B cell (primary cell): ENCODE data around the gene TCF21. TPM values are rescaled to one million over a fixed set of nuclear protein-coding genes. Genes with fewer than 3 reads are reported as not detected.

ENCODE experiments used
- ATAC-seq: fragments of 200-7000 bp; cut with Tn5 transposase; one replicate; pipeline ENCODE4 v1.10.0; 2021; ENCODE audit warnings: low read depth, mild to moderate bottlenecking, moderate number of reproducible peaks, moderate library complexity
- CTCF ChIA-PET: fragments of 350-600 bp; sonication (Branson Sonifier 250); formaldehyde crosslinking; loops from one replicate; lab custom pipeline; 2021; ENCODE audit warnings: antibody characterized with exemption, inconsistent platforms; lab: Charles Lee
- POLR2A ChIA-PET: fragments of 350-600 bp; sonication (Branson Sonifier 250); formaldehyde crosslinking; loops from one replicate; lab custom pipeline; 2021; ENCODE audit warnings: antibody characterized with exemption; lab: Charles Lee
- DNase-seq: peaks from one replicate; pipeline ENCODE4 v3.0.0; 2013
- H2AFZ ChIP-seq: 2 replicates; pipeline ENCODE4 v1.6.1; 2012; ENCODE audit warnings: mild to moderate bottlenecking, low read depth, low read length; ENCODE audit not compliant: insufficient read depth, poor library complexity, severe bottlenecking
- H3K27ac ChIP-seq, 2 donors: 1 replicate in 1 of 2; 2 replicates in 1 of 2; pipeline ENCODE4 v1.5.1; 2012 to 2013; ENCODE audit warnings: low read length in 2 of 2, mild to moderate bottlenecking in 2 of 2, moderate library complexity in 1 of 2
- H3K27me3 ChIP-seq, 4 experiments: fragments of 200-600 bp in 1 of 4; sonication (generic) in 1 of 4; replicated peaks in 1 of 4; 1 replicate in 2 of 4; 2 replicates in 2 of 4; pipeline versions ENCODE4 v1.6.1 to v1.7.0; 2013 to 2016; ENCODE audit warnings: low read length in 3 of 4, mild to moderate bottlenecking in 2 of 4, mixed read lengths in 1 of 4, moderate library complexity in 1 of 4; ENCODE audit not compliant: insufficient read depth in 4 of 4, control insufficient read depth in 3 of 4; ENCODE audit errors: control extremely low read depth in 1 of 4
- H3K36me3 ChIP-seq, 2 experiments: replicated peaks in 1 of 2; 1 replicate in 1 of 2; 2 replicates in 1 of 2; pipeline versions ENCODE4 v1.6.1 to v1.7.1; 2013; ENCODE audit warnings: low read length in 1 of 2; ENCODE audit not compliant: insufficient read depth in 2 of 2, control insufficient read depth in 1 of 2; ENCODE audit errors: control extremely low read depth in 1 of 2, extremely low read depth in 1 of 2
- H3K4me1 ChIP-seq, 2 donors: fragments of 200-600 bp in 1 of 2; sonication (generic) in 1 of 2; 1 replicate in 1 of 2; 2 replicates in 1 of 2; pipeline versions ENCODE4 v1.5.1 to v1.6.1; 2013 to 2017; ENCODE audit warnings: low read length in 2 of 2; ENCODE audit not compliant: control insufficient read depth in 2 of 2, insufficient read depth in 2 of 2
- H3K4me2 ChIP-seq: replicated peaks from 2 replicates; pipeline ENCODE3; 2012; ENCODE audit warnings: mild to moderate bottlenecking, low read depth, low read length; ENCODE audit not compliant: poor library complexity, severe bottlenecking
- H3K4me3 ChIP-seq, 5 experiments: fragments of 200-600 bp in 1 of 5; sonication (generic) in 1 of 5; 1 replicate in 3 of 5; 2 replicates in 2 of 5; pipeline versions ENCODE4 v1.5.1 to v1.7.0; 2011 to 2016; ENCODE audit warnings: low read length in 4 of 5, mild to moderate bottlenecking in 4 of 5, low read depth in 2 of 5, control low read depth in 1 of 5, moderate library complexity in 1 of 5; ENCODE audit not compliant: insufficient read depth in 1 of 5; ENCODE audit errors: control extremely low read depth in 1 of 5, extremely low read depth in 1 of 5
- H3K79me2 ChIP-seq: fragments of 200-600 bp; sonication (generic); one replicate; pipeline ENCODE4 v1.6.0; 2016; ENCODE audit warnings: low read length; ENCODE audit not compliant: control insufficient read depth, insufficient read depth
- H3K9ac ChIP-seq: fragments of 200-600 bp; sonication (generic); 2 replicates; pipeline ENCODE4 v1.6.1; 2017; ENCODE audit warnings: mild to moderate bottlenecking, low read length, moderate library complexity
- H3K9me3 ChIP-seq, 3 donors: one replicate each; pipeline versions ENCODE4 v1.6.1 to v1.7.1; 2013; ENCODE audit warnings: low read length in 2 of 3; ENCODE audit not compliant: control insufficient read depth in 2 of 3, insufficient read depth in 1 of 3; ENCODE audit errors: control extremely low read depth in 1 of 3
- H4K20me1 ChIP-seq: 2 replicates; pipeline ENCODE4 v1.6.0; 2012; ENCODE audit warnings: mild to moderate bottlenecking, low read length; ENCODE audit not compliant: insufficient read depth, control insufficient read depth, poor library complexity, severe bottlenecking
- H3K27ac Mint-ChIP-seq: one replicate; pipeline ENCODE4 v1.8.0; 2021; ENCODE audit warnings: mixed read lengths
- H3K27me3 Mint-ChIP-seq: one replicate; pipeline ENCODE4 v1.8.0; 2021; ENCODE audit warnings: mixed read lengths
- H3K4me1 Mint-ChIP-seq: one replicate; pipeline ENCODE4 v1.8.0; 2021; ENCODE audit warnings: mixed read lengths
- H3K4me3 Mint-ChIP-seq: one replicate; pipeline ENCODE4 v1.8.0; 2021; ENCODE audit warnings: mixed read lengths
- H3K9me3 Mint-ChIP-seq: one replicate; pipeline ENCODE4 v1.8.0; 2022; ENCODE audit warnings: mixed read lengths; ENCODE audit not compliant: insufficient read depth
- EZH2 ChIP-seq: IDR thresholded peaks from 2 replicates; pipeline ENCODE4 v1.6.1; 2012; ENCODE audit warnings: borderline replicate concordance, low read depth, mild to moderate bottlenecking, moderate library complexity, low read length; ENCODE audit not compliant: insufficient read depth, poor library complexity, severe bottlenecking
- WGBS: methylation state at CpG from one replicate; pipeline ENCODE4 v1.1.5; 2013; ENCODE audit warnings: missing lambda C conversion rate; ENCODE audit not compliant: insufficient coverage; 5-methylcytosine and 5-hydroxymethylcytosine counted together
- intact Hi-C: fragments of 100-400 bp; cut with micrococcal nuclease; formaldehyde crosslinking; loops from one replicate; pipeline ENCODE4 v1.10.0; 2022
- polyA plus RNA-seq: library from polyadenylated mRNA; depleted of rRNA; stranded (reverse); fragments of >200 nt; gene quantifications from 2 replicates; pipeline ENCODE4 v1.2.3, GENCODE V29; 2012
- total RNA-seq, 2 donors: library from RNA; stranded (reverse); fragments of 120-200 nt in 1 of 2; gene quantifications; 1 replicate in 1 of 2; 2 replicates in 1 of 2; pipeline versions ENCODE4 v1.2.3 to v1.2.4, GENCODE V29; 2013 to 2022
- TF ChIP-seq, protein P1 (sequence below): fragments of 200-600 bp; IDR thresholded peaks from one replicate; pipeline ENCODE4 v1.8.0; 2022; ENCODE audit warnings: antibody characterized with exemption, mild to moderate bottlenecking

The TCF21 gene
- total and polyA plus RNA-seq, 2 donors (not counting 1 experiment from before 2014, with no cell fraction given), result not detected

DNA sequence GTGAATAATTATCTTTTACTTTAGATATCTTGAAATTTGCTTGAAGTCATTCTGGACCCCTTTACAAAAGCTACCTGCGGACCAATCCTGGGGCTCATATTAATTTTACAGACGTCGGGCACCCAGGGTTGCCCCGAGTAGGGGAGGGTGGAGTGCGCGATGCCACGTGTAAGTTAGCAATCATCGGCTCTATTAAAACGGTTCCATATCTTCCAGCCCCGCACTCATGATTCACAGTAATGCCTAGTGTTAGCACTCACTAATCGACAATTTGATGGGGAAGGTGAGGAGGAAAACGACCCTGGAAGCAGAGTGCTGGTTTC is 34.9 kb upstream of the TCF21 start:
- Histone ChIP-seq H3K27ac (no peak overlapping the region), H3K79me2 (no peaks in the 10 kb centered on the region), H3K4me2 (no peak overlapping the region), H3K9me3 (peaks cover 0 to 7% (median 3%) of the 10 kb centered on the region in 3 donors), H3K9ac (no peak overlapping the region), H3K4me3 (no peak overlapping the region), H3K27me3 (peaks cover 0 to 26% (median 9%) of the 10 kb centered on the region in 4 experiments), H4K20me1 (no peaks in the 10 kb centered on the region), H3K36me3 (no peaks in the 10 kb centered on the region), H3K4me1 (peaks cover 0 to 4% of the 10 kb centered on the region in 2 donors), H2AFZ (no peak overlapping the region)
- Mint-ChIP-seq H3K27me3 (peaks cover 58% of the 10 kb centered on the region), H3K4me3 (no peak overlapping the region), H3K4me1 (peaks cover 6% of the 10 kb centered on the region), H3K9me3 (peaks cover 7% of the 10 kb centered on the region), H3K27ac (no peak overlapping the region)
- ChIA-PET POLR2A (no interaction called here), CTCF (no interaction called here)
- no peak for DNase-seq
- ATAC-seq, result no peak
- intact Hi-C loops, result no loop called here
- TF ChIP-seq, protein P1, sequence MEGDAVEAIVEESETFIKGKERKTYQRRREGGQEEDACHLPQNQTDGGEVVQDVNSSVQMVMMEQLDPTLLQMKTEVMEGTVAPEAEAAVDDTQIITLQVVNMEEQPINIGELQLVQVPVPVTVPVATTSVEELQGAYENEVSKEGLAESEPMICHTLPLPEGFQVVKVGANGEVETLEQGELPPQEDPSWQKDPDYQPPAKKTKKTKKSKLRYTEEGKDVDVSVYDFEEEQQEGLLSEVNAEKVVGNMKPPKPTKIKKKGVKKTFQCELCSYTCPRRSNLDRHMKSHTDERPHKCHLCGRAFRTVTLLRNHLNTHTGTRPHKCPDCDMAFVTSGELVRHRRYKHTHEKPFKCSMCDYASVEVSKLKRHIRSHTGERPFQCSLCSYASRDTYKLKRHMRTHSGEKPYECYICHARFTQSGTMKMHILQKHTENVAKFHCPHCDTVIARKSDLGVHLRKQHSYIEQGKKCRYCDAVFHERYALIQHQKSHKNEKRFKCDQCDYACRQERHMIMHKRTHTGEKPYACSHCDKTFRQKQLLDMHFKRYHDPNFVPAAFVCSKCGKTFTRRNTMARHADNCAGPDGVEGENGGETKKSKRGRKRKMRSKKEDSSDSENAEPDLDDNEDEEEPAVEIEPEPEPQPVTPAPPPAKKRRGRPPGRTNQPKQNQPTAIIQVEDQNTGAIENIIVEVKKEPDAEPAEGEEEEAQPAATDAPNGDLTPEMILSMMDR, result no peak
- no peak for TF ChIP-seq EZH2
- WGBS, result 0% methylated on average over 2 of the region's 12 CpGs

DNA sequence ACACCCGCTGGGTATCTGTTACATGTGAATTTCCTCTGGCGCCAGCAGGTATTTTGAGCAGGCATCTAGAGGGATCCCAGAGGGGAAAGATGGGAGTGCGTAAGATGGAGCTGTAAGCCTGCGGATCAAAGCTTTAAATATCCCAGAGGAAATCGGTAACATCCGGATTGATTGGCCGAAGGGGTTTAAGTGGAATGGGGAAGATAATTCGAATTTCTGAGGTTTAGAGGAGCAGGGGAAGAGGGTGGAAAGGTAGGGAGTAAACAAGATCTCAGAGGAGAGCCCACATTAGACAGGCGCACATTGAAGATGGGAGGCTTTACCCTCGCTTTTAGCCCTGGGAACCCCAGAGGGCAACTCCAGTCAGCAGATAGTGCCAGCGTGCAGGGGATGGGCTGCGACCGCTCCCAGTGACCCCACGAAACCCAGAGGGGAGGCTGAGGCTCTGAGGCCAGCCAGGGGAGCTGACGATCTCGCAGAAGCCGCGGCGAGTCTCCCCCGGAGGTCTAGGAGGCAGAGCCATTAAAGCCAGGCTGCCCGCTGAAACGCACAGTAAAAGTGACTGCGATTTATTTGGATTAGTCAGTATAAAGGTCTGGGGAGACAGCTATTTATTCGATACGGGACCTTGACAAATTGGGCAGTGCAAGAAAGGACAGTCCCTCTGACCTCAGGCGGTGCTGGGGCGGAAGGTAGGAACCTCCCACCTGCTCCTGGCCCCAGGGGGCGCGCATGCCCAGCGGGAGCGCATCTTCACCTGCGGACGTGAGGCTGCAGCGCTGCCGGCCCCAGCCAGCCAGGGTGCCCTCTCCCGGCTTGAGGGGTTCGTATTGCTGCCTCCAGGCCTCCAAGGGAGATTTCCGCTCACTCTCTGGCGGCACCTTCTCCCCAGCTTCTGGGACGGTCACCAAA is 34.3 kb upstream of the TCF21 start:
- H3K36me3 ChIP-seq, result no peaks in the 10 kb centered on the region
- peaks cover 7% of the 10 kb centered on the region for H3K9me3 Mint-ChIP-seq

More for the DNA sequence above, 34.3 kb upstream of the TCF21 start:
- POLR2A ChIA-PET, result no interaction called here
- Histone ChIP-seq H3K4me1 (peaks cover 0 to 4% of the 10 kb centered on the region in 2 donors), H3K27me3 (peaks cover 0 to 26% (median 9%) of the 10 kb centered on the region in 4 experiments), H4K20me1 (no peaks in the 10 kb centered on the region), H3K4me3 (no peak overlapping the region), H3K4me2 (peak overlapping the region; percentile 22), H3K9ac (no peak overlapping the region), H3K79me2 (no peaks in the 10 kb centered on the region), H3K27ac (no peak overlapping the region), H3K9me3 (peaks cover 0 to 7% (median 3%) of the 10 kb centered on the region in 3 donors), H2AFZ (peak overlapping the region; percentile 14)
- WGBS, result 8% methylated on average over 40 of the region's 40 CpGs
- DNase-seq (peak; percentile 12), ATAC-seq (no peak)
- Mint-ChIP-seq H3K4me3 (no peak overlapping the region), H3K4me1 (peaks cover 6% of the 10 kb centered on the region), H3K27me3 (peaks cover 60% of the 10 kb centered on the region), H3K27ac (no peak overlapping the region)
- TF ChIP-seq, protein P1, result no peak
- TF ChIP-seq EZH2, result no peak
- CTCF ChIA-PET, result no interaction called here
- intact Hi-C loops, result no loop called here
